ENCODE data around the gene ARHGAP15.

ARHGAP15 gene

DNA sequence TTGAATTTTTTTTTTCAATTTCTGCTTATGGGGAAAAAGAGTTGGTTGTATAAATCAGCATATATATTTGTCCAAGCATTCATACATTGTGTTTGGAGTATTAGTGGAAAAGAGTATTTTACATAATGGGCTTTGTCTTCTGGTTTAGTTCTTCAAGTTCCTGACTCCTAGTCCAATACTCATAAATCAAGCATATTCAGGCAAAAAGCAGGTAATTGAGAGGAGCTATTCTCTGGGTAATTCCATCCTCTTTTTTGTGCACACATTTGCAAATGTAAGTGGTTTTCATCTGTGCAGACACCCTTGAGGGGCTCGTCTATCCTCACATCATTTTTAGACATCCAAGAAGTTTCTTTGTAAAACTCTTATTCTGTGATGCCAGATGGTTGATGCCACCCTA, 337.2 kb downstream of the ARHGAP15 start:
- no peak for DNase-seq

DNA sequence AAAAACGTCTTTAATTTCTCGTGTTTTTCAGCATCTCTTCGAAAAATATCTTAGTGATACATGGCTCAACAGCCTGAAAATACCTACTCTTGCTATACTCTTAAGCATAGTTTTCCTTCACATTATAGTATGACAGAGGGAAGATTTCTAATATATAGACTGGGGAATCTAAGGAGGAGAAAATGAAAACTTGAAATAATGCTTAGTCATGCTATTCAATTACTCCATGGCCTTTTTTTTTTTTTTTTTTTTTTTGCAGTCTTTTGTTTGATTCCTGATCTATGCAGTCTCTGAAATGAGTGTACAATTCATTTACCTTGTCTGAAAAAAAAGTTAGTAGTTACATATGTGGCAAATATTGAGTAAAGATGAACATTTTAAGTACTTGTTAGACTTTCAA, 337.8 kb downstream of the ARHGAP15 start:
- no peak for DNase-seq

DNA sequence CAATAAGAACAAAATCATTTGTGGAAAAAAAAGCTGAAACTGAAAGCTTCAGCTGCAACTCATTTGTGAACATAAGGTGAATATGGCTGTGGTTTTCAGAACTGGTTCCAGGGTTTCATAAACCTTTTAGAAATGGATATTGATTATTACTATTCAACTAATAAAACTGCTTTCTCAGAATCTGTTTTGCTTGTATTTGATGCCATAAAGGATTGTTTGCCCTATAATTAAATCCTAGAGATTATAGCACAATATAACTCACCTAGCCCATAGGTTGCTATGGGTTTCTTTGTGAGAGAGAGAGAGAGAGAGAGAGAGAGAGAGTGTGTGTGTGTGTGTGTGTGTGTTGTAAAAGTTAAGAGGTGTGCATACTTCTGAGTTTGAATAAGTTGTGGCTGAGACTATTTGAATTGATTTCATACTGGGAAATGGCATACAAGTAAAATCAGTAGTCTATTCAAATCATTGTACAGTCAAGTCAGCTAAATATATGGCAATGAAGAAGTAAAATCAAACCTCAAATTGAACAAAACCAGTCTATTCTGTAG, 339.2 kb downstream of the ARHGAP15 start:
- DNase-seq = no peak

DNA sequence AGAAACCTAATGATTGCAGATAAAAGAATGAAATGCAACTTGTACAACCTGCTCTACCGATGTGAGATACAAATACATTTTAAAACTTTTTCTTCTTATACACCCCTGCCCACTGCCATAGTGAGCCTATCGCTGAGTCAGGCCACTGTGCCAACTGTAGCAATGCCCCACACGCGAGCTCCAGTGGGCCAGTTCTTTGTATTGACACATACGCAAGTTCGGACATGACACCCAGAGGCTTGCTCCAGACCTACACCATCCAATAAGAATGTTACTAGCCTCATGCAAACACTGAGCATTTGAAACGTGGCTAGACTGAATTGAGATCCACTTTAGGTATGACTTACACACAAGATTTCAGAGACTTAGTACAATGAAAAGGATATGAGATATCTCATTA, 340.1 kb downstream of the ARHGAP15 start:
- no peak for DNase-seq

DNA sequence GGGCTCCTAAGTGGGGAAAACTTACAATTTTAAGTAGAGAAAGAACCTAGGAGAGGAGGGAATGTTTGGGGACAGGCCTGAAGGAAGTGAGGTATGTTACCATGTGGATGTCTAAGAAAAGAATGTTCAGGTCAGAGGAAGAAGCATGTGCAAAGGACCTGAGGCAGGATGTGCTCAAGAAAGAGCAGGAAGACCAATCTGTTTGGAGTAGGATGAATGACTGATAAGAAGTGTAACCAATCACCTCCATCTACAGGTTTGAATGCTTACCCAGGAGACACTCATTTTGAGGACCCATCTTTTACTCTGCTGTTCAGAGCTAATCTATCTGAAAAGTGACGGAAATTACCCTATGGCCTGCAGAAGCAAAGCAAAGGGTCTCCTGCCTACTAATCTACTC, 342.3 kb downstream of the ARHGAP15 start:
- DNase-seq = no peak

DNA sequence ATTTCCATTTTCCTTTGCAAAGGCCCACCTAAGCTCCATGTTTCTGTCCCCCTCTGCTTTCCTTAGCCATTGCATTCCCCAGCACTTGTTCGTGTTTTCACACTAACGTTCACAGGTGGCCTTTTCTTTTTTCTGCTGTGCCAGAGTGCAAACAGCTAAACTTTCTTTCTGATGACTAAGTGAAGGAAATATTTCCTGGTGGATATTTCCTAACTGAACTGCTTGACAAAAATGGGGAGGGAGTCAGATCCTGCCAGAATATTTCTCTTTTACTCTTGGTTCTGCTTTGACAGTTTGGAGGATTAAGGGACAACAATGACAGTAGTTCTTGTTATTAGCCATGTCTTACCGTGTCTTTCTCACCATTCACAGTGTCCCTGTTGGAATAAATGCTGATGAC, 344.0 kb downstream of the ARHGAP15 start:
- DNase-seq = no peak

DNA sequence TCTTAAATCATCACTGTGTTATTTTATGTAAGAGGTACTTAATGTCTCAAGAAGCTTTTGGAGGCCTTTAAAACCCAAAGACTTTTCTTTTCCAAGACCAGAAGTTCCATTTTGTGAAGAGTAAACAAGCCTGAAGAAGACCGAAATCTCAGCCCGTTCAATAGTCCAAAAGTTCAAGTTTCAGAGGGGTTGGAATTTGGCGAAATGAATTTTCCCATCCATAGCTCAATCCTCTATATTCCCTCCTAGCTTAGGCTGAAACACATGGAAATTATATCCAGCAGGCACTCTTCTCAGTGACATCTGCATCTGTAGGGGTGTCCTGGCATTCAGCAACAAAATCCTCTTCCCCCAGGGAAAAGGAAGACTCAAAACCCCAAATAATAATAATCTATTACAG, 344.6 kb downstream of the ARHGAP15 start:
- DNase-seq = no peak

DNA sequence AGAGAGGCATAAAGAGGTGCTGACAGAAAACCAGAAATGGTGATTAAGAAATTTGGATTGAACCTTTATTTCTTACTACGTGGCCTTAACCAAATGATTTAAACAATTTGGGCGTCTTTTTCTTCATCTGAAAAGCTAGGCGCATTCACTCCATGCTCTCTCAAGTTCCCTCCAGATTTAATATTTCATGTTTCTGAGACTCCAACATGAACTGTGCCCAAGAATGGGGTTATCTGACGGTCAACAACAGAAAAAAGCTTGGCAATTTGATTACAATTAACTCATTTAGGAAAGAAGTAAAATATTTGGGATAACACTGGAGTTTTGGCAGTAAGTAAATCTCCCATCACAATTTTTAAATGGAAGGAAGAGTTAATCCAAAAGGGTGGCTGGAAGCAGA, 345.4 kb downstream of the ARHGAP15 start:
- DNase-seq = no peak

DNA sequence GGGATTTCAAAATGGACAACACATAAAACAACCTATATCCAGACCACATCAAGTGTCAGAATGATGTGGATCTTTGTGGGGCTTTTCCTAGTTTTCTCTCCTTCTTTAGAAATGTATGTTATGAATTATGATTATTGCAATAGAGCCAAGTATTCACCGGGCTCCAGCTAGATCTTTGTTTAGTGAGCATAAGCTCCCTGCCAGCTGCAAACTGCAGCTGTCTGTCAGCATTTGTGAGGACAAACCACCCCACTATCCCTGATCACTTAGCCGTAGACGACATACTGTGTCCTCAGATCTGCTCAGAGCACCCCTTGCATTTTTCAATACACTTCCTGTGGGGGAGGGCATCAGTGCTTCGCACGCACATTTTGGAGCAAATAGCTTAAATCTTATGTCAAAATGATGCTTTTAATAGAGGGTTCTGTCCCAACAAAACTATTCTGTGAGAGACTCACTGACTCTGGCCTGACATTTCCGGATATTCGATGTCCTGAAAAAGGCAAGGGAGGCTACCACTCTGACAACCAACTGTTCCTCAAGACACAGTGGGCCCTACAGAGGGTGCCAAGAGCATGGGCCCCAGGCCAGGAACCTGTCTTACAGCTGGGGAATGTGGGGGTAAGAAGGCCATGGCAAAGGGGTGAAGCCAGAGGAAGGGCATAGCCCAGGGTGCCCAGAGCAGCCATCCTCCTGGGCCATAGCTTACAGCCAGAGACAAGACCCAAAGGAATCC, 346.0 kb downstream of the ARHGAP15 start:
- DNase-seq = no peak

DNA sequence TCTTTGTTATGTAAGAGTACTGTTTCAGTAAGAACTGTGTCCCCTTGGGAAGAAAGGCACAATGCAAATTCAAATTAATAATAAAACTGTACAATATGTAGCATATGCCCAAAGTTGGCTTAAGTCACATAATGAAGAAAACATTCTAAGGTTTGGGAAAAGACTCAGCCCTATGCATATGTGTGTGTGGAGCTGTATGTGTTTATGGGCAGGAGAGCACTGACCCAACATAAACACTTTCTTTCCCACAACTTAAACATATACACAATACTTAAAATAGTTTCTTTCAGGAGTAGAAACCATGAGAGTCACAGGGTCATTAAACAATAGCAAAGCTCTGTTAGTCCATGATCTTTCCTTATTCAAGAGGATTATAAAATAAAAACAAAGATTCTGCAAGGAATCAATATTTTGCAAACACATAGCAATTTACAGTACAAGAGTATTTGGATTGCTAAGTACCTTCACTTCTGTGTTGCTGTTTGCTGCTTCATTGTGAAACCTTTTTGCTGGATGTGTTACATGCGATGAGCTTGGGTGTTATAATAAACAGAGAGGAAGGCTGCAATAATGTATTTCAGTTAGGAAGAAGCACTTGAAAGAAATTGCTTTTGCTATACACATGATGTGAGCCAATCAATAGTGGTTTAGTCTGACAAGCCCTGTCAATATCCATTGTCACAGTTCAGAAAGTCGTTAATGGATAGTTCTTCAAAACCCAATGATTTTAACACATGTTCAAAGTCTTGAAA, 347.3 kb downstream of the ARHGAP15 start:
- no peak for DNase-seq

DNA sequence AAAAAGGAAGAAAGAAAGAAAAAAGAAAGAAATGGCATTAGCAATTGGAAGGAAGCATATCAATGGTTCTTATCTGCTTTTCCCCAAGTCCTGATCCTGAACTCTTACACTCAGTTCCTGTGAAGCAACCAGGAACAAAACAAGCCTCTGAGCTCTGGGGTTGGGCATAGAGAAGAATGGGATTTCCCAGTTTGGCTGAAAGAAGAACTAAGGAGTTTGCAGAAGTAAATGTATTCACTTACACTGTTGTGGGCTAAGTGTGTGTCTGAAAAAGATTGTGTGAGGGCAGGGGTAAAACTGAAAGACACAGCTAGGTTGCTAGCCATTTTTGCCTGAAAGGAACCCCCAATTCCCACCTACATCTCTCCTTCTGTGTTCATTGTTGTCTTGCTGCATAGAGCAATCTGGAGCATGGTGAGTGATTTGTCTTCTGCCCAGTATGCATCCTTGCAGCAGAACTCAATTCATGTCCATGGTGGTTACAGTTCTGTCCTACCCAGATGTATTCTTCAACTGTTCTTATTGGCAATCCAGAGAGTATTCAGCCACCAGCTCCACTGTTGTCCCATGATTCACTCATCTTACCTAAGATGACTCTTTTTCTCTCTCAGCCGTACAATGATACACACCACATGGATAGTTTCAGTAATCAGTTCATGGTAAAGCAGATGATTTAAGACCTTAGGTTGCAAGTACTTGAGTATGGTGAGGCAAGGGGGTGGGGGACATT, 348.7 kb downstream of the ARHGAP15 start:
- DNase-seq = no peak

DNA sequence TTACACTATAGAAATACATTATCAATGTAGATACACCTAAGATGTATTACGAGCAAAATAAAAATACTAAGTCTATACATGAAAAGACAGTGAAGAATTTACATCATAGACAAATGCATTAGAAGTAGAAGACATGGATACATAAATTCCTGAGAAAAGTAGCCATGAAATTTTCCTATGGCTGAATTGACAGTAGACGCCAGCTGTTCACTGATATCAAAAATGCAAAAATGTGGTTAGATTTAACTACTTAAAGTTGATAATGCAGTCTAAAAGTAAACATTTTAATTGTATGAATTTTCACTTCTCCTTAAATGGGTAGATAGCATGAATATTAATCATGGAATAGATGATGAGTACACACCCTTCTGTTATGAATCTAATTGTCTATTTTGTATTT, 350.9 kb downstream of the ARHGAP15 start:
- DNase-seq = no peak

DNA sequence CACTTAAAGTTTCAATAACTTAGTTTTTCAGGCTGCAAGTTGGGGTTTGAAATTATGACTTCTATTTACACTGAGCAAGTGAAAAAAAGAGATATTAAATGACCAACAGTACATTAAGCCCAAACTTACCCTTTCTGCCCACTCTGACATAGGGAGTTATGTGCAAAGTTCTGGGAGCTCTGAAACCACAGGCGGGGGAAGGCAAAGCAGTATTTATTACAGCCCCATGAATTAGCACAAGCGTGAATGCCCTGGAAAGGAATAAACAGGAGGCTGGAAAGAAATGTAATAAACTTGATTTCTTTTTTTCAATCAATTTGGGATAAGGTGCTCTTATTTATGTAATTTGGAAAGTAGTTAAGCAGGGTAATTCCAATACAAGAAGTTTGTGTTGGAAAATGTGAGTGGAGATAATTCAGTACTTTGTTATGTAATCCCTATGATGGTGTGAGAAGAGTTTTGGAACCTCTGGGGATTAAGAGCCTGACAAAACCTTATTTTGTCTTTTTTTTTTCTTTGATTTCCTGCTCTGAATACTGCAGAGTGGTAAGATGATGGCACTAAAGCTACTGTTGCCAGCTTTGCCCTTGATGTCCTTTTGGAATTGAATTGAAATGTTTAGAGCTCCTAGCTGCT, 351.5 kb downstream of the ARHGAP15 start:
- no peak for DNase-seq

DNA sequence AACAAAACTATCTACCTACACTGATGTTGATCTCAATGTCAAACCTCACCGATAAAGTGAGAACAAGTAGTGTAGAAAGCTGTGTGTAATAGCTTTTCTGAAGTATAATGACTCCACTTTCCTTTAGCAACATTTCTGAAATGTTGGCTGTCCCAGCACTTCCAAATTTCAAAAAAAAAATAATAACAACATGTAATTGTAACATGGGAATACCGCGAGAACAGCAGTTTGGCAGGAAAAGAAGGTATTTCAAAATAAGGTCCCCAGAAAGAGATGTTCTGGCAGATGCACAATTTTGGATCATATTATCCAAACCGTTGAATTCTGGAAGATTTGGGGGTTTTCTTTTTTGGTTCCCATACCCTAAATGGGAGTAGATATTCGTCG, 352.0 kb downstream of the ARHGAP15 start:
- no peak for DNase-seq

DNA sequence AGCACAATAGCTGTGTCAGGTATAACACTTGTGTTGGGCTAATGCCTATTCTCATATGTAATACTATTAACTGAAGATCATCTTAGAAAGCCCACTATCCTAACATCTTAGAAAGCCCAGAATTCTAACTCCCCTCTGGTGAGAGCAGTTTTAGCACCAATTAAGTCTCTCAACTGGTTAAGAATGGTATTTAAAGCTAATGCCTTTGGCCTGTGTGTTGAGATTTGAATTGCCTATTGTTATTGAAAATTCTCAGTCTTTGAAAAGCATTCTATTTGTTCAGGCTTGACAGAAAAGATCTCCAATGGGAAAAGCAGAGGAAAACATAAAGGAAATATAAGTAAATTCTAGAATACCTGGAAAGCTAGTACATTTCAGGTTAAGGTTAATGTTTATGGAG, 352.5 kb downstream of the ARHGAP15 start:
- no peak for DNase-seq

DNA sequence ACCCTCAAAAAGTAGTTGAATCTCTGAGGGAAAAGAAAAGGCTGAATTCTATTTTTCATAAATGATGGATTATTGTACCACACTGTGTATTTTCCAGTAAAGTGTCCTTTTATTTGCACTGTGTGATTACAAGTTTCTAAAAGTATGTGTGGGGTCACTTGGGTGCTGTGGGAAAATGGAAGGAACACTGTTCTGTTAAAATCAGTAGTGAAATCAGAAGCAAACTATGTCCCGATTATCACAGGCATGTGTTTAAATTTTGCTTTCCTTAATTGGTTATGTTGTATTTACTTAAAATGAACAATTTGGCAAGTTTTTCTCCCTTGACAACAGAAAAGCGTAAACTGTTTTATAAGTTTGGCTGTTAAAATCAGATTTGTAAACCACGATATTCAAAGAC, 353.1 kb downstream of the ARHGAP15 start:
- DNase-seq = no peak

DNA sequence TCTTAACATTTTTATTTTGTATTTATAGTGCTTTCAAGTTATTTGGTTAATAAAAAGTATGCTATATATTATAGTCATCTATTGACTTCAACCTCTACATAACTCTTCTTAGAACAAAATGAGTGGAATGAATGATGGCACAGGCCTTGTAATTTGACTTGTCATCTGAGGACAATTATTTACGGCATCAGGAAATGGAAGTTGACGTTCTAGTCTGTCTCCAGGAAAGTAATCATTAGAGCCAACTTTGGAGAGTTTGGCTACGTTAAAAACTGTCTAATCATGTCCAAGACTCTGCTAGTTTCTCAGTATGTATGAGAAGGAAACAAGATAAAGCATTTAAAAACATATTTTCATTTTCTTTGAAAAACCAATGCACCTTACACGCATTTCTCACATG, 353.6 kb downstream of the ARHGAP15 start:
- DNase-seq = no peak

DNA sequence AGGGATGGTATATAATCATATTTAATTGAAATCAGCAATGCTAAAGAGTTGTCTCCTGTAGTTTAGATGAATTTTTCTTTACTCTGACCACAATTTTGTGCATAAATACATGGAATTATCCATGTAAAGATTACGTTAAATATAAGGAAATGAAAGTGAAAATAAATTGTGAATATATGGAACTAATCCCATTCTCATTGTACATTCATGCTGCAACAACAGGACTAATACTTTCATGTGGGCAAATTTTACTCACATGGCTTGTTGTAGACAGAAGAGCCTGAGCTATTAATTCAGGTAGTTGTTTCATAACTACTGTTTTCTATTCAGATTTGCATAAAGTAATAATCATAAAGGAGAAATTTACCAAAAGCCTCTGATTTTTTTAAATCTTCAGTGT, 357.8 kb downstream of the ARHGAP15 start:
- no peak for DNase-seq

DNA sequence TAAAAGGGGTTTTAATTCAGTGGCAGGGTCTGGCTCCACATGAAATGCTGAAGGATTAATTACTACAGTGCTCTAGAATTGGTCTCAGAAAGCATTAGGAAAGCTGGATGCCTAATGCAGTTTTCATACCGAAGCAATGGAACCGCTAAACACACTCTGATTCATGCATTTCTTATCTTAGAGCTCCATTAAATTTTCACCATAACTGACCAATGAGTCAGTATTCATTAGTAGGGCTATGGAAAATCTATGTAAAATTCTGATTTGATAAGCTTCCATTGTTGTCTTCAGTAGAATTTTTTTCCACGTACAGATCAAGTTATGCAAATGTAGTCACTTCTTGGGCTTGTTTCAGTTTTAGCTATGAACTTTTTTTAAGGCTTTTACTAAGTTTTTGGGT, 359.9 kb downstream of the ARHGAP15 start:
- no peak for DNase-seq

DNA sequence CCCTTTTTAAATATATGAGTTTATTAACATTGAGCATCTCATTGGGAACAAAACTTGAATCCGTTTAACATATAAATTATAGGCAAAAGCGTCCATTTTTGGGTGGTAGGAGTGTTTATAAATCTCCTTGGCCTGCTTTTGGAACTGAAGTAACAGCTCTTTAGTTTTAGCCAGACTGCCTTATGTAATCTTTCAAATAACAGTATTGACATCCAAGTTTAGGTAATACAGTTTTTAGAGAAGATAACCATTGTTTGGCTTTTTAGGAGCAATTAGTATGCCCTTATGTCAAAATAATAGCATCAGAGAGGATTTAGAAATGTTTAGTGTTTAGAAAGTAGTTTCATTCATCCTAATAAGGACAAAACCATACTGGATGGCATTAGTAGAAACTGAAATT, 361.9 kb downstream of the ARHGAP15 start:
- DNase-seq = no peak

DNA sequence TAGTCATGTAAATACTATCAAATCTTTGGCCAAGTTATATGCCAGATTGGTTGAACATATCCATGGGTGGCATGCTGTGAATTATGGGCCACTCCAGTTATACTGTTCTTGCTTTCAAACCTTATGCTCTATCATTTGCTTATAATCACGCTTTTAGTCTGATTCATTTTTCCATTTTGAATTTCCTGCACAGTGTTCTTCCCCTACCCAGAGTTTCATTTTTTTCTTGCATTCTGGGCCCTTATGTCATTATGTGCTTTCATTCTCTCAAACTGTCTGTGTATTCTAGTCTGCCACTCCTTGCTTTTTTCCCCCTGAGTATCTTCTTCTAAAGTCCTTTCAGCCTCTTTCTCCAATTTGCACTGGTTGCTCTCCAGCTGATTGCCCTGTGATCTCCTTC, 364.1 kb downstream of the ARHGAP15 start:
- DNase-seq = no peak

DNA sequence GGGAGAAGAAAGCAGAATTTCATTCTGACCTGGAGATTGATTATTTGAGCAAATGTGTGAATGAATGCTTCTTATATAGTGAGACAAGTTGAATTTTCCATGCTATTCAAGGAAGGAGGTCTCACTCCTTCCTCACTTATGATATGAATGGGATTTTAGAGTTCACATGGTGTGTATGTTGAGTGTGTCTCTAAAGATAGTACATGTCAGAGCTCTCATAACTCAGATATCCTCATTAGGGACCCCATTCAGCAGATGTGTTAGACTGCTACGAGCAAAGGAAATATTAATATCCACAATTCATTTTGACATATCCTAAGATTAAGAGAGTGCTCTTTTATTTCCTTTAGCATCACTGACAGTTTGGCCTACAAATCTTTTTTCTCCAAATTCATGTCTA, 368.5 kb downstream of the ARHGAP15 start:
- no peak for DNase-seq

DNA sequence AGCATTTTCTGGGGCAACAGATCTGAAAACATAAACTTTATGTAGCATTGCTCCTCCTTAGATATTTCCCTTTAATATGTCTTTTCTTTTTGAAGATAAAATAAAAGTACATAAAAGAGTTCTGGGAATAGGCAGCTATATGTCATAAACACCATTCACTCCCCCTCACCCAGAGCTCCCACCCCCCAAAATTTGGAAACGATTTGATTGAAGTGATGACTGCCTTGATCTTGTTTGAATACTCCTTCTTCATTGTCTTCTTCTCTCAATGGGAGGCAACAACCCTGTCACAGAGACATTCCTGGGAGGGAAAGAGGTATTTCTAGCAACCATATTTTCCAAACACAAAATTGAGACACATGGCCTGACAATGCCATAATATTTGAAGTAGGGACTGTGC, 369.3 kb downstream of the ARHGAP15 start:
- no peak for DNase-seq

Measured in DMS79 (cell line).